SK-N-SH (cell line): ENCODE data around the gene PRL. TPM values are rescaled to one million over a fixed set of nuclear protein-coding genes. Genes with fewer than 3 reads are reported as not detected.

ENCODE experiments used
- CTCF ChIA-PET: fragments of 300-600, 350-600 bp; formaldehyde crosslinking; extraction: SDS; loops from one replicate; lab custom pipeline; 2021; lab: Yijun Ruan, JAX
- POLR2A ChIA-PET: fragments of 350-600 bp; sonication (Branson Sonifier 250); formaldehyde crosslinking; extraction: SDS; loops from one replicate; lab custom pipeline; 2020; ENCODE audit warnings: antibody characterized with exemption, inconsistent platforms; lab: Yijun Ruan, JAX
- DNase-seq: peaks from one replicate; pipeline ENCODE4 v3.0.0; 2012
- H2AFZ ChIP-seq: fragments of 200-600 bp; sonication (generic); 2 replicates; pipeline ENCODE4 v1.8.1; 2016; ENCODE audit warnings: antibody characterized with exemption, mild to moderate bottlenecking, low read depth
- H3F3A ChIP-seq: fragments of 200-600 bp; sonication (generic); replicated peaks from 2 replicates; pipeline ENCODE3; 2016; ENCODE audit warnings: antibody characterized with exemption, mild to moderate bottlenecking; ENCODE audit not compliant: insufficient read depth
- H3K27ac ChIP-seq, 2 experiments: fragments of 200-500 bp in 1 of 2; fragments of 200-600 bp in 1 of 2; sonication (Bioruptor generic) in 1 of 2; sonication (generic), shearing (Covaris generic) in 1 of 2; 2 replicates each; pipeline versions ENCODE4 v1.5.1 to v1.6.1; 2014 to 2016; ENCODE audit warnings: low read depth in 2 of 2, inconsistent platforms in 1 of 2, low read length in 1 of 2, mild to moderate bottlenecking in 1 of 2, mixed read lengths in 1 of 2
- H3K27me3 ChIP-seq: fragments of 200-600 bp; sonication (generic), shearing (Covaris generic); 2 replicates; pipeline ENCODE4 v1.6.1; 2016; ENCODE audit warnings: mixed run types; ENCODE audit not compliant: insufficient read depth
- H3K36me3 ChIP-seq, 2 experiments: fragments of 200-500 bp in 1 of 2; fragments of 200-600 bp in 1 of 2; sonication (Bioruptor generic) in 1 of 2; sonication (generic) in 1 of 2; replicated peaks in 1 of 2; 2 replicates each; pipeline versions ENCODE3 to v1.5.1; 2014 to 2016; ENCODE audit warnings: low read length in 1 of 2, mild to moderate bottlenecking in 1 of 2; ENCODE audit not compliant: insufficient read depth in 2 of 2, control insufficient read depth in 1 of 2
- H3K4me1 ChIP-seq, 2 experiments: fragments of 200-500 bp in 1 of 2; fragments of 200-600 bp in 1 of 2; sonication (Bioruptor generic) in 1 of 2; sonication (generic), shearing (Covaris generic) in 1 of 2; 2 replicates each; pipeline versions ENCODE4 v1.5.1 to v1.6.1; 2014 to 2016; ENCODE audit warnings: low read depth in 1 of 2, low read length in 1 of 2, mixed run types in 1 of 2; ENCODE audit not compliant: insufficient read depth in 2 of 2, control insufficient read depth in 1 of 2
- H3K4me2 ChIP-seq: fragments of 200-600 bp; sonication (generic), shearing (Covaris generic); 2 replicates; pipeline ENCODE4 v1.6.1; 2017; ENCODE audit warnings: mixed run types
- H3K4me3 ChIP-seq, 2 experiments: fragments of 200-500 bp in 1 of 2; fragments of 200-600 bp in 1 of 2; sonication (Bioruptor generic) in 1 of 2; sonication (generic), shearing (Covaris generic) in 1 of 2; 2 replicates each; pipeline versions ENCODE4 v1.5.1 to v1.8.1; 2014 to 2016; ENCODE audit warnings: low read depth in 2 of 2, inconsistent platforms in 1 of 2, low read length in 1 of 2, mild to moderate bottlenecking in 1 of 2, mixed read lengths in 1 of 2, moderate library complexity in 1 of 2
- H3K79me2 ChIP-seq: fragments of 200-600 bp; sonication (generic); 2 replicates; pipeline ENCODE4 v1.8.1; 2017; ENCODE audit warnings: mild to moderate bottlenecking; ENCODE audit not compliant: insufficient read depth
- H3K9ac ChIP-seq: fragments of 200-600 bp; sonication (generic); 2 replicates; pipeline ENCODE4 v1.6.1; 2017; ENCODE audit warnings: mixed run types
- H3K9me2 ChIP-seq: fragments of 200-600 bp; sonication (generic); 2 replicates; pipeline ENCODE4 v1.6.1; 2017; ENCODE audit warnings: mixed run types
- H3K9me3 ChIP-seq: fragments of 200-600 bp; sonication (generic); 2 replicates; pipeline ENCODE4 v1.6.1; 2017; ENCODE audit warnings: mixed run types, mild to moderate bottlenecking, moderate library complexity
- H4K20me1 ChIP-seq: fragments of 200-600 bp; sonication (generic); 2 replicates; pipeline ENCODE4 v1.6.1; 2017; ENCODE audit warnings: mild to moderate bottlenecking, mixed run types; ENCODE audit not compliant: insufficient read depth
- CHD2 ChIP-seq: fragments of 150-350 bp; IDR thresholded peaks from 2 replicates; pipeline ENCODE4 v1.6.1; 2018; ENCODE audit warnings: low read length; ENCODE audit not compliant: partially characterized antibody
- ELF1 ChIP-seq: IDR thresholded peaks from 2 replicates; pipeline ENCODE4 v1.4.0; 2012
- FOSL2 ChIP-seq: IDR thresholded peaks from 2 replicates; pipeline ENCODE4 v1.4.0; 2012; ENCODE audit warnings: low read depth, mild to moderate bottlenecking, moderate library complexity, borderline replicate concordance
- FOXJ3 ChIP-seq: sonication (generic); formaldehyde crosslinking; IDR thresholded peaks from 2 replicates; pipeline ENCODE4 v1.5.1; 2020; ENCODE audit warnings: mild to moderate bottlenecking, missing genetic modification reagents
- GABPA ChIP-seq: IDR thresholded peaks from 2 replicates; pipeline ENCODE4 v1.4.0; 2012; ENCODE audit warnings: low read depth, mild to moderate bottlenecking
- GATA2 ChIP-seq: sonication (generic); formaldehyde crosslinking; IDR thresholded peaks from 2 replicates; pipeline ENCODE4 v1.5.0; 2020; ENCODE audit warnings: mild to moderate bottlenecking, missing genetic modification reagents
- MAX ChIP-seq: IDR thresholded peaks from 2 replicates; pipeline ENCODE4 v1.4.0; 2012; ENCODE audit warnings: low read depth
- MEF2A ChIP-seq: IDR thresholded peaks from 2 replicates; pipeline ENCODE4 v1.4.0; 2012; ENCODE audit warnings: low read depth, borderline replicate concordance
- MXI1 ChIP-seq: IDR thresholded peaks from 2 replicates; pipeline ENCODE4 v1.6.1; 2012; ENCODE audit warnings: mild to moderate bottlenecking, low read depth, low read length, improper control_type of control experiment
- NFIC ChIP-seq: IDR thresholded peaks from 2 replicates; pipeline ENCODE4 v1.4.0; 2012; ENCODE audit warnings: borderline replicate concordance
- NRF1 ChIP-seq: IDR thresholded peaks from 2 replicates; pipeline ENCODE4 v1.6.1; 2012; ENCODE audit warnings: low read depth, mild to moderate bottlenecking, low read length
- POLR2AphosphoS5 ChIP-seq: IDR thresholded peaks from 2 replicates; pipeline ENCODE4 v1.6.1; 2012; ENCODE audit warnings: low read depth, low read length
- RAD21 ChIP-seq: IDR thresholded peaks from 2 replicates; pipeline ENCODE4 v1.6.1; 2012; ENCODE audit warnings: mild to moderate bottlenecking, low read length
- RCOR1 ChIP-seq: fragments of 150-350 bp; IDR thresholded peaks from 2 replicates; pipeline ENCODE4 v1.6.1; 2017; ENCODE audit warnings: antibody characterized with exemption, low read length
- SIN3A ChIP-seq: IDR thresholded peaks from 2 replicates; pipeline ENCODE4 v1.6.1; 2012; ENCODE audit warnings: low read depth, mild to moderate bottlenecking, low read length, moderate library complexity, borderline replicate concordance
- SMC3 ChIP-seq: IDR thresholded peaks from 2 replicates; pipeline ENCODE4 v1.6.1; 2012; ENCODE audit warnings: low read depth, low read length, improper control_type of control experiment
- TAF1 ChIP-seq: IDR thresholded peaks from 2 replicates; pipeline ENCODE4 v1.6.1; 2012; ENCODE audit warnings: low read depth, mild to moderate bottlenecking, low read length, moderate library complexity, borderline replicate concordance
- TCF12 ChIP-seq: IDR thresholded peaks from 2 replicates; pipeline ENCODE4 v1.4.0; 2012
- TEAD4 ChIP-seq: IDR thresholded peaks from 2 replicates; pipeline ENCODE4 v1.4.0; 2012; ENCODE audit warnings: mild to moderate bottlenecking, borderline replicate concordance; ENCODE audit not compliant: insufficient read depth
- USF1 ChIP-seq: IDR thresholded peaks from 2 replicates; pipeline ENCODE4 v1.4.0; 2012; ENCODE audit warnings: low read depth, borderline replicate concordance
- YY1 ChIP-seq: IDR thresholded peaks from 2 replicates; pipeline ENCODE4 v1.4.0; 2012; ENCODE audit warnings: low read depth, mild to moderate bottlenecking
- WGBS: methylation state at CpG from one replicate; pipeline ENCODE4 v1.1.6; 2017; ENCODE audit warnings: low lambda C conversion rate; 5-methylcytosine and 5-hydroxymethylcytosine counted together
- polyA plus RNA-seq, 3 experiments: library from polyadenylated mRNA; depleted of rRNA; stranded (reverse); fragments of >200 nt; gene quantifications; 2 replicates each; pipeline ENCODE4 v1.2.3, GENCODE V29; 2012
- TF ChIP-seq, protein P1 (sequence below): fragments of 150-350 bp; IDR thresholded peaks from 2 replicates; pipeline ENCODE4 v1.6.1; 2016; ENCODE audit warnings: mild to moderate bottlenecking, low read depth, low read length

PRL gene
- polyA plus RNA-seq, 1 of the 3 experiments (the other 2 are of a cell fraction), result not detected

GRCh38 chr6:22318404-22318803 lies 21.6 kb upstream of the PRL start:
- no peak overlapping the region; a peak in 1 of 4 replicates for H3K4me3 ChIP-seq
- H4K20me1 ChIP-seq, result no peaks in the 10 kb centered on the region
- no peak overlapping the region for H3K27ac ChIP-seq
- H3F3A ChIP-seq, result no peaks in the 10 kb centered on the region
- H3K9me2 ChIP-seq, result no peaks in the 10 kb centered on the region
- H2AFZ ChIP-seq, result no peak overlapping the region
- POLR2A ChIA-PET, result no interaction called here
- H3K9me3 ChIP-seq, result no peaks in the 10 kb centered on the region
- no peaks in the 10 kb centered on the region for H3K36me3 ChIP-seq
- no peak for DNase-seq
- H3K79me2 ChIP-seq, result no peaks in the 10 kb centered on the region
- CTCF ChIA-PET, result no interaction called here
- TF ChIP-seq, protein P1, sequence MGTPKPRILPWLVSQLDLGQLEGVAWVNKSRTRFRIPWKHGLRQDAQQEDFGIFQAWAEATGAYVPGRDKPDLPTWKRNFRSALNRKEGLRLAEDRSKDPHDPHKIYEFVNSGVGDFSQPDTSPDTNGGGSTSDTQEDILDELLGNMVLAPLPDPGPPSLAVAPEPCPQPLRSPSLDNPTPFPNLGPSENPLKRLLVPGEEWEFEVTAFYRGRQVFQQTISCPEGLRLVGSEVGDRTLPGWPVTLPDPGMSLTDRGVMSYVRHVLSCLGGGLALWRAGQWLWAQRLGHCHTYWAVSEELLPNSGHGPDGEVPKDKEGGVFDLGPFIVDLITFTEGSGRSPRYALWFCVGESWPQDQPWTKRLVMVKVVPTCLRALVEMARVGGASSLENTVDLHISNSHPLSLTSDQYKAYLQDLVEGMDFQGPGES, result no peak
- TF ChIP-seq CHD2 (no peak), POLR2AphosphoS5 (no peak), FOXJ3 (CRISPR knock-in tag) (no peak), TCF12 (no peak), GABPA (no peak), ELF1 (no peak), YY1 (no peak), TEAD4 (no peak), SMC3 (no peak), USF1 (no peak), FOSL2 (no peak), MAX (no peak), GATA2 (CRISPR knock-in tag) (no peak), RAD21 (no peak), RCOR1 (no peak), TAF1 (no peak)
- no peak overlapping the region for H3K4me2 ChIP-seq
- peaks cover 0 to 5% of the 10 kb centered on the region in 2 experiments; a peak in 2 of 4 replicates for H3K4me1 ChIP-seq
- no peak overlapping the region for H3K9ac ChIP-seq
- 83% methylated on average over 5 of the region's 22 CpGs for WGBS
- no peaks in the 10 kb centered on the region for H3K27me3 ChIP-seq

GRCh38 chr6:22313796-22314195 lies 17.0 kb upstream of the PRL start:
- no peak overlapping the region for H3K4me3 ChIP-seq
- no peak overlapping the region for H3K27ac ChIP-seq
- WGBS, result 79% methylated on average over 2 of the region's 2 CpGs
- H4K20me1 ChIP-seq, result no peaks in the 10 kb centered on the region
- H3K36me3 ChIP-seq, result no peaks in the 10 kb centered on the region
- peaks cover 12% of the 10 kb centered on the region; the same call in 1 of the 2 replicates for H3K9me3 ChIP-seq
- H3K4me1 ChIP-seq, result no peaks in the 10 kb centered on the region
- ChIA-PET CTCF (no interaction called here), POLR2A (no interaction called here)
- TF ChIP-seq MXI1, result no peak
- TF ChIP-seq NFIC, result no peak
- no peak for TF ChIP-seq GATA2 (CRISPR knock-in tag)
- TF ChIP-seq NRF1, result no peak
- TF ChIP-seq CHD2, result no peak
- TF ChIP-seq YY1, result no peak
- no peak for TF ChIP-seq MAX
- TF ChIP-seq USF1, result no peak
- TF ChIP-seq MEF2A, result no peak
- TF ChIP-seq SIN3A, result no peak
- H3K9ac ChIP-seq, result no peak overlapping the region
- DNase-seq, result no peak
- no peaks in the 10 kb centered on the region for H3F3A ChIP-seq
- H3K4me2 ChIP-seq, result no peak overlapping the region
- H3K79me2 ChIP-seq, result no peaks in the 10 kb centered on the region
- no peak overlapping the region for H2AFZ ChIP-seq
- no peaks in the 10 kb centered on the region for H3K27me3 ChIP-seq
- no peaks in the 10 kb centered on the region for H3K9me2 ChIP-seq
